ENCODE measurements around the gene KDM4B. TPM values are rescaled to one million over a fixed set of nuclear protein-coding genes. Genes with fewer than 3 reads are reported as not detected.

The KDM4B gene
- total RNA-seq, 4 donors from 2014 or later = 29.2 to 43.8 (median 38.7) TPM

GRCh38 chr19:5078182-5078581 is 109.3 kb downstream of the KDM4B start:
- Histone ChIP-seq H3K4me3 (no peak overlapping the region), H3K27ac (no peak overlapping the region), H3K4me1 (peaks cover 0 to 6% (median 0%) of the 10 kb centered on the region in 3 donors), H3K36me3 (peaks cover 0 to 94% of the 10 kb centered on the region in 2 donors), H3K27me3 (no peaks in the 10 kb centered on the region), H3K9me3 (no peaks in the 10 kb centered on the region)
- no CpG with 5 or more reads among the region's 18 CpGs for whole genome bisulfite sequencing, 2 donors (ENCODE audit: low coverage in 1 of 2)
- TF ChIP-seq CTCF (IDR thresholded peaks at IDR 0.05) = no peak
- no peak for TF ChIP-seq POLR2AphosphoS5 (IDR thresholded peaks at IDR 0.05)
- no peak for TF ChIP-seq EP300 (IDR thresholded peaks at IDR 0.05)
- TF ChIP-seq POLR2A (IDR thresholded peaks at IDR 0.05) = no peak
- ATAC-seq = no peak

DNA sequence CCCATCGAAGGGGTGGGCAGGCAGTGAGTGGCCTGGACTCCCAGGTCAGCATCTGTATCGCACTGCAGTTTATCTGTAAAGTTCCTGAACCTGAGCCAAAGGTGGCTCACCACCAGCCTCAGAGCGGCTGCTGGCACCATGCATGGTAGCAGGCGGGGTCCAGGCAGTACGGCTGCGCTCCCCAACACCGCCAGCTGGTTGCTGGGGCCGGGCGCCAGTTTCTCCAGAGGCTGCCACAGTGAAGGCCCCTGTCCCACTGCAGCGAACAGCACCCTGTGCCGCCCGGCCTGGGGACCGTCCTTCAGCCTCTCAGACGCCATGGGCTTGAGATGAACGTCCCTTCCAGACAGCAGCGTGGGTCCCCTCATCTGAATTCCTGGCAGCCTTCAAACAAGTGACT is 109.8 kb downstream of the KDM4B start:
- Histone ChIP-seq H3K4me3 (no peak overlapping the region), H3K27me3 (no peaks in the 10 kb centered on the region), H3K4me1 (peaks cover 0 to 10% (median 0%) of the 10 kb centered on the region in 3 donors), H3K36me3 (peaks cover 0 to 94% of the 10 kb centered on the region in 2 donors), H3K27ac (no peak overlapping the region), H3K9me3 (no peaks in the 10 kb centered on the region)
- no peak for ATAC-seq
- WGBS, 2 donors (ENCODE audit: low coverage in 1 of 2) = 83 to 88% methylated on average over 2 to 3 of the region's 16 CpGs
- TF ChIP-seq POLR2AphosphoS5 (IDR thresholded peaks at IDR 0.05) (no peak), EP300 (IDR thresholded peaks at IDR 0.05) (no peak), CTCF (IDR thresholded peaks at IDR 0.05) (no peak), POLR2A (IDR thresholded peaks at IDR 0.05) (no peak)

- H3K4me3 ChIP-seq = no peak overlapping the region
- ATAC-seq = no peak
- WGBS, 2 donors (ENCODE audit: low coverage in 1 of 2) = 85 to 95% methylated on average over 4 to 14 of the region's 18 CpGs
- H3K4me1 ChIP-seq = peaks cover 0 to 10% (median 0%) of the 10 kb centered on the region in 3 donors
- H3K27me3 ChIP-seq = no peaks in the 10 kb centered on the region
- TF ChIP-seq POLR2AphosphoS5 (IDR thresholded peaks at IDR 0.05) (no peak), POLR2A (IDR thresholded peaks at IDR 0.05) (no peak), CTCF (IDR thresholded peaks at IDR 0.05) (no peak), EP300 (IDR thresholded peaks at IDR 0.05) (no peak)
- peaks cover 0 to 94% of the 10 kb centered on the region in 2 donors for H3K36me3 ChIP-seq
- H3K27ac ChIP-seq = no peak overlapping the region
- H3K9me3 ChIP-seq = no peaks in the 10 kb centered on the region
Measured at GRCh38 chr19:5079071-5079774, 110.3 kb downstream of the KDM4B start.

GRCh38 chr19:5080030-5080654 is 111.2 kb downstream of the KDM4B start:
- ATAC-seq = no peak
- H3K27ac ChIP-seq = no peak overlapping the region
- no peak overlapping the region for H3K4me3 ChIP-seq
- H3K4me1 ChIP-seq = peaks cover 0 to 10% (median 0%) of the 10 kb centered on the region in 3 donors
- no peaks in the 10 kb centered on the region for H3K9me3 ChIP-seq
- peaks cover 0 to 91% of the 10 kb centered on the region in 2 donors for H3K36me3 ChIP-seq
- no peaks in the 10 kb centered on the region for H3K27me3 ChIP-seq
- whole genome bisulfite sequencing, 2 donors (ENCODE audit: low coverage in 1 of 2) = 64 to 87% methylated on average over 7 to 8 of the region's 27 CpGs
- TF ChIP-seq POLR2A (IDR thresholded peaks at IDR 0.05) = no peak
- TF ChIP-seq CTCF (IDR thresholded peaks at IDR 0.05) = no peak
- TF ChIP-seq POLR2AphosphoS5 (IDR thresholded peaks at IDR 0.05) = no peak
- no peak for TF ChIP-seq EP300 (IDR thresholded peaks at IDR 0.05)

Data from gastroesophageal sphincter (tissue), 4 donors.